ENCODE data around the gene ABHD16B. TPM values are rescaled to one million over a fixed set of nuclear protein-coding genes. Genes with fewer than 3 reads are reported as not detected.

ABHD16B gene
- total and polyA plus RNA-seq, 8 donors: 0.12 to 0.53 TPM; not detected in 6

GRCh38 chr20:63895202-63895951 is 34.1 kb downstream of the ABHD16B start:
- FAIRE-seq (no peak), ATAC-seq (no peak), DNase-seq (peak in 2 of 6 donors; percentile 53 to 64)
- Histone ChIP-seq H3K36me3 (peaks cover 0 to 11% (median 0%) of the 10 kb centered on the region in 3 donors), H3K9me3 (no peaks in the 10 kb centered on the region), H3K27me3 (no peaks in the 10 kb centered on the region), H3K27ac (peak overlapping the region; percentile 77 to 90 (median 85)), H3K4me1 (peaks cover 20 to 24% (median 20%) of the 10 kb centered on the region in 3 donors), H3K4me3 (peak overlapping the region; percentile 37 to 64 (median 56))
- WGBS, 2 donors: 0 to 1% methylated on average over 57 to 87 of the region's 87 CpGs
- intact Hi-C loops (cut with DNase I): no loop called here
- TF ChIP-seq CTCF (IDR thresholded peaks at IDR 0.05): no peak

DNA sequence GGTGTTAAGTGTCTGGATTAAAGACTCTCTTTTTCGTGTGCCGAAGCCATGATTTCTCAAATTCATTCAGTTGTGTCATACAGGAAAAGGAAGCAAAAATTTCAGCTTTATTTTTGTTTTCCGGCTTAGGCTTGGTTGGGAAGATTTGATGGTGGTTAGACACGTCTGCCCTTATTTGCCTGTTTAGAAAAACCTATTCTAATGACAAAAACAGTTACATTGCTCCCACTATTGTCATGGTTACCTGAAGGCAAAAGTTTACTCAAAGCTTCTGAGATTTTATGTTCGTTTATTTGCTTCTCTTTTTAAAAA is 34.6 kb downstream of the ABHD16B start:
- H3K9me3 ChIP-seq: no peaks in the 10 kb centered on the region
- H3K4me1 ChIP-seq: peaks cover 20 to 29% (median 20%) of the 10 kb centered on the region in 3 donors
- no peak for DNase-seq
- 0% methylated on average over 5 of the region's 5 CpGs for WGBS, 2 donors
- no peak for FAIRE-seq
- intact Hi-C loops (cut with DNase I): no loop called here
- TF ChIP-seq CTCF (IDR thresholded peaks at IDR 0.05): no peak
- H3K36me3 ChIP-seq: peaks cover 0 to 5% (median 0%) of the 10 kb centered on the region in 3 donors
- peak overlapping the region; percentile 37 to 64 (median 56) for H3K4me3 ChIP-seq
- ATAC-seq: no peak
- H3K27ac ChIP-seq: peak overlapping the region; percentile 77 to 90 (median 85)
- H3K27me3 ChIP-seq: no peaks in the 10 kb centered on the region

- ATAC-seq: peak; percentile 64 to 76 (median 66)
Measured at GRCh38 chr20:63896264-63897105, 35.2 kb downstream of the ABHD16B start.

GRCh38 chr20:63897978-63898561 is 36.8 kb downstream of the ABHD16B start:
- peak overlapping the region in 1 of 4 donors; percentile 90 for H3K27ac ChIP-seq
- FAIRE-seq: no peak
- no peaks in the 10 kb centered on the region for H3K36me3 ChIP-seq
- intact Hi-C loops (cut with DNase I): no loop called here
- peaks cover 20 to 31% (median 20%) of the 10 kb centered on the region in 3 donors for H3K4me1 ChIP-seq
- DNase-seq: no peak
- no peak overlapping the region for H3K4me3 ChIP-seq
- H3K9me3 ChIP-seq: no peaks in the 10 kb centered on the region
- no peaks in the 10 kb centered on the region for H3K27me3 ChIP-seq
- ATAC-seq: no peak
- WGBS, 2 donors: 47 to 49% methylated on average over 6 of the region's 6 CpGs
- TF ChIP-seq CTCF (IDR thresholded peaks at IDR 0.05): no peak

More at GRCh38 chr20:63896264-63897105, 35.2 kb downstream of the ABHD16B start:
- no peaks in the 10 kb centered on the region for H3K27me3 ChIP-seq
- TF ChIP-seq CTCF (IDR thresholded peaks at IDR 0.05): no peak
- peak overlapping the region; percentile 37 to 64 (median 56) for H3K4me3 ChIP-seq
- no peaks in the 10 kb centered on the region for H3K9me3 ChIP-seq
- H3K27ac ChIP-seq: peak overlapping the region; percentile 77 to 90 (median 85)
- peaks cover 20 to 31% (median 20%) of the 10 kb centered on the region in 3 donors for H3K4me1 ChIP-seq
- H3K36me3 ChIP-seq: no peaks in the 10 kb centered on the region
- intact Hi-C loops (cut with DNase I): no loop called here
- DNase-seq (peak in 5 of 6 donors; percentile 72 to 79 (median 77)), FAIRE-seq (no peak)
- WGBS, 2 donors: 3% methylated on average over 18 of the region's 18 CpGs

Measured in pancreas (tissue), 10 donors.